Heart left ventricle (tissue), 16 donors: ENCODE results near the gene ZNF70. TPM values are rescaled to one million over a fixed set of nuclear protein-coding genes. Genes with fewer than 3 reads are reported as not detected.

ENCODE experiments used
- ATAC-seq, 4 donors: fragments of 200-7000 bp; cut with Tn5 transposase; one replicate each; pipeline ENCODE4 v1.9.1; 2020 to 2022; ENCODE audit warnings: moderate library complexity in 4 of 4, mild to moderate bottlenecking in 3 of 4, moderate number of reproducible peaks in 1 of 4
- DNase-seq, 5 donors: peaks; one replicate each; pipeline ENCODE4 v3.0.0-alpha.2; 2020
- H3K27ac ChIP-seq, 12 donors: fragments of 200-600 bp; sonication (generic) in 4 of 12; one replicate each; pipeline versions ENCODE4 v1.5.0 to v1.8.0; 2016 to 2022; ENCODE audit warnings: mild to moderate bottlenecking in 2 of 12
- H3K27me3 ChIP-seq, 9 donors: fragments of 200-600 bp; sonication (generic) in 2 of 9; one replicate each; pipeline versions ENCODE4 v1.5.1 to v1.8.0; 2016 to 2022; ENCODE audit warnings: mild to moderate bottlenecking in 3 of 9
- H3K36me3 ChIP-seq, 9 donors: fragments of 200-600 bp; sonication (generic) in 2 of 9; one replicate each; pipeline versions ENCODE4 v1.5.0 to v1.8.0; 2018 to 2022; ENCODE audit warnings: mild to moderate bottlenecking in 2 of 9
- H3K4me1 ChIP-seq, 12 donors: fragments of 200-600 bp; sonication (generic) in 4 of 12; one replicate each; pipeline versions ENCODE4 v1.5.0 to v1.8.0; 2016 to 2022; ENCODE audit warnings: mild to moderate bottlenecking in 3 of 12
- H3K4me3 ChIP-seq, 12 donors: fragments of 200-600 bp; sonication (generic) in 4 of 12; one replicate each; pipeline versions ENCODE4 v1.5.0 to v1.8.0; 2017 to 2022; ENCODE audit warnings: mild to moderate bottlenecking in 9 of 12, moderate library complexity in 4 of 12
- H3K9me3 ChIP-seq, 12 donors: fragments of 200-600 bp; sonication (generic) in 4 of 12; one replicate each; pipeline versions ENCODE4 v1.5.0 to v1.8.0; 2016 to 2022; ENCODE audit warnings: mild to moderate bottlenecking in 1 of 12
- CTCF ChIP-seq, 12 donors: fragments of 200-600 bp; sonication (generic) in 4 of 12; IDR thresholded peaks; one replicate each; pipeline versions ENCODE4 v1.5.0 to v1.8.0; 2018 to 2022; ENCODE audit warnings: antibody characterized with exemption in 12 of 12, mild to moderate bottlenecking in 5 of 12
- POLR2A ChIP-seq, 2 donors: fragments of 450-650 bp; IDR thresholded peaks; one replicate each; pipeline ENCODE4 v1.6.1; 2017; ENCODE audit warnings: antibody characterized with exemption in 2 of 2, mild to moderate bottlenecking in 2 of 2, moderate library complexity in 2 of 2
- WGBS, 4 donors: extraction: QIAGEN DNeasy Blood & Tissue Kit in 2 of 4; methylation state at CpG; one replicate each; pipeline versions ENCODE4 v1.1.5 to v1.1.7; 2013 to 2018; 5-methylcytosine and 5-hydroxymethylcytosine counted together
- intact Hi-C, 10 donors: fragments of 100-400 bp; cut with DNase I; formaldehyde crosslinking; loops; one replicate each; pipeline versions ENCODE4 v1.11.1 to v1.14.2; 2022
- polyA plus RNA-seq, 2 donors: library from polyadenylated mRNA; stranded (reverse); fragments of 200-250 nt; gene quantifications; one replicate each; pipeline ENCODE4 v1.2.3, GENCODE V29; 2013
- total RNA-seq, 9 donors: library from RNA; depleted of rRNA in 2 of 9; stranded (reverse); fragments of >200 nt in 2 of 9; fragmentation: NEBNext Ultra II Directional in 3 of 9; extraction: Animal tissue kit (Norgen Biotek cat#: 25700) in 3 of 9; gene quantifications; one replicate each; pipeline versions ENCODE4 v1.1.0 to v1.2.4, GENCODE V29; 2016 to 2023
- donor health status: ischemic (EF 13 %, LVEDD 7.1; RV severe dilation, severe dysfunction).
- donor health status: healthy with polysubstance abuse.
- donor health status: DM: no; HTN: yes; CAD: no.
- donor health status: DM: no; HTN: no; CAD: no.
- donor health status: ischemic (EF 25% LVEDD 6.9; RV normal size, moderate dysfunction).
- donor health status: ischemic (EF 25% LVEDD 5.7; RV mildly dilated, moderate dysfunction).
- donor health status: healthy.
- donor health status: DM: yes; HTN: yes; CAD: no.
- donor health status: ischemic (EF 35%, LVEDD 5.7; RV mildly dilated, moderate dysfunction).
- donor health status: nonischemic (EF 11% LVEDD 7.7; RV severe dilation, severe dysfunction).
- donor health status: DM: yes; HTN: yes; CAD: no.
- donor health status: PGD.
- donor health status: ischemic (EF 29% LVEDD 5.4; RV normal size, mild dysfunction).
- donor health status: nonischemic (EF 23%, LVEDD 6.1; RV moderate dilation, normal function).

ZNF70 gene
- total and polyA plus RNA-seq, 11 donors = 1.6 to 4.6 (median 3.0) TPM

- Histone ChIP-seq H3K27ac (no peak overlapping the region), H3K4me1 (peaks cover 0 to 17% (median 3%) of the 10 kb centered on the region in 12 donors), H3K4me3 (no peak overlapping the region), H3K36me3 (peaks cover 0 to 7% (median 0%) of the 10 kb centered on the region in 9 donors), H3K27me3 (no peaks in the 10 kb centered on the region), H3K9me3 (no peaks in the 10 kb centered on the region)
- intact Hi-C loops = no loop called here
- TF ChIP-seq CTCF (IDR thresholded peaks at IDR 0.05) = no peak
- TF ChIP-seq POLR2A (IDR thresholded peaks at IDR 0.05) = no peak
- DNase-seq = no peak
- 88 to 93% (median 92%) methylated on average over 12 to 20 of the region's 20 CpGs for WGBS, 4 donors
- ATAC-seq = no peak
These were observed 29.3 kb upstream of the ZNF70 start for GRCh38 chr22:23780146-23780748.

- H3K36me3 ChIP-seq = peaks cover 0 to 7% (median 0%) of the 10 kb centered on the region in 9 donors
- peaks cover 0 to 22% (median 6%) of the 10 kb centered on the region in 12 donors for H3K4me1 ChIP-seq
- no peak overlapping the region for H3K4me3 ChIP-seq
- intact Hi-C loops = loop anchor here in 1 of 10 donors (10.0 kb wide), 1 partner anchor 475 kb away; no protein-coding TSS in a partner anchor
- no peaks in the 10 kb centered on the region for H3K27me3 ChIP-seq
- 88 to 96% (median 90%) methylated on average over 3 to 5 of the region's 5 CpGs for WGBS, 4 donors
- TF ChIP-seq CTCF (IDR thresholded peaks at IDR 0.05) = no peak
- no peak for TF ChIP-seq POLR2A (IDR thresholded peaks at IDR 0.05)
- H3K27ac ChIP-seq = no peak overlapping the region
- no peak for ATAC-seq
- no peaks in the 10 kb centered on the region for H3K9me3 ChIP-seq
- no peak for DNase-seq
These were observed 28.8 kb upstream of the ZNF70 start for GRCh38 chr22:23779731-23780130.

- intact Hi-C loops = loop anchor here in 1 of 10 donors (10.0 kb wide), 1 partner anchor 476 kb away; no protein-coding TSS in a partner anchor
- no peak for DNase-seq
- H3K4me3 ChIP-seq = no peak overlapping the region
- ATAC-seq = no peak
- peaks cover 0 to 7% (median 0%) of the 10 kb centered on the region in 9 donors for H3K36me3 ChIP-seq
- WGBS, 4 donors = 92 to 94% (median 93%) methylated on average over 15 to 16 of the region's 16 CpGs
- H3K27me3 ChIP-seq = no peaks in the 10 kb centered on the region
- peaks cover 0 to 28% (median 12%) of the 10 kb centered on the region in 12 donors for H3K4me1 ChIP-seq
- no peak for TF ChIP-seq POLR2A (IDR thresholded peaks at IDR 0.05)
- no peak for TF ChIP-seq CTCF (IDR thresholded peaks at IDR 0.05)
- H3K27ac ChIP-seq = no peak overlapping the region
- no peaks in the 10 kb centered on the region for H3K9me3 ChIP-seq
These were observed 28.2 kb upstream of the ZNF70 start for GRCh38 chr22:23779083-23779482.

GRCh38 chr22:23778577-23778900 is 27.6 kb upstream of the ZNF70 start:
- Histone ChIP-seq H3K27me3 (no peaks in the 10 kb centered on the region), H3K4me3 (no peak overlapping the region), H3K36me3 (peaks cover 0 to 7% (median 0%) of the 10 kb centered on the region in 9 donors), H3K9me3 (no peaks in the 10 kb centered on the region), H3K4me1 (peaks cover 0 to 34% (median 16%) of the 10 kb centered on the region in 12 donors), H3K27ac (no peak overlapping the region)
- DNase-seq = no peak
- ATAC-seq = no peak
- TF ChIP-seq CTCF (IDR thresholded peaks at IDR 0.05) (no peak), POLR2A (IDR thresholded peaks at IDR 0.05) (no peak)
- intact Hi-C loops = loop anchor here in 1 of 10 donors (10.0 kb wide), 1 partner anchor 476 kb away; no protein-coding TSS in a partner anchor
- WGBS, 4 donors = 69 to 83% (median 78%) methylated on average over 3 of the region's 3 CpGs
